GM12878 (cell line): ENCODE data around the gene CCDC88C. TPM values are rescaled to one million over a fixed set of nuclear protein-coding genes. Genes with fewer than 3 reads are reported as not detected.

Source experiments
- ATAC-seq: fragments of 200-7000 bp; cut with Tn5 transposase; 3 replicates; pipeline ENCODE4 v1.9.1; 2020; ENCODE audit warnings: mild to moderate bottlenecking, moderate library complexity
- BruUV-seq: library from RNA; stranded (reverse); fragments of 400-500 nt; replicated peaks from 2 replicates; lab custom pipeline; 2021; lab: Mats Ljungman, UMichigan
- CTCF ChIA-PET: fragments of 300-600 bp; sonication (Branson Sonifier 250); formaldehyde crosslinking; extraction: SDS; loops from one replicate; lab custom pipeline; 2021; ENCODE audit warnings: inconsistent platforms; lab: Yijun Ruan, JAX
- POLR2A ChIA-PET: fragments of 350-600 bp; formaldehyde crosslinking; extraction: SDS; loops from one replicate; lab custom pipeline; 2021; ENCODE audit warnings: inconsistent platforms; lab: Charles Lee
- RAD21 ChIA-PET: fragments of 300-600 bp; sonication (Branson Sonifier 250); formaldehyde crosslinking; loops from one replicate; lab custom pipeline; 2023; ENCODE audit warnings: antibody characterized with exemption; ENCODE audit not compliant: unreplicated experiment; lab: Charles Lee
- SMC1A ChIA-PET: fragments of 300-600 bp; sonication (Branson Sonifier 250); formaldehyde crosslinking; loops from one replicate; lab custom pipeline; 2023; ENCODE audit not compliant: unreplicated experiment, uncharacterized antibody; lab: Charles Lee
- DNase-seq: peaks from one replicate; pipeline ENCODE4 v3.0.0-alpha.2; 2011; ENCODE audit warnings: low read depth, low spot score
- FAIRE-seq: peaks from 3 replicates; lab custom pipeline; 2011; peaks lifted over from hg19 to GRCh38; lab: Jason Lieb, UNC
- H2AFZ ChIP-seq: 2 replicates; pipeline ENCODE4 v1.6.0; 2011; ENCODE audit warnings: low read depth, low read length, control low read depth; ENCODE audit not compliant: control insufficient read depth
- H3K27ac ChIP-seq: 2 replicates; pipeline ENCODE4 v1.5.1; 2011; ENCODE audit warnings: control low read depth; ENCODE audit not compliant: control insufficient read depth, insufficient read depth
- H3K27me3 ChIP-seq, 2 experiments: replicated peaks in 1 of 2; 2 replicates each; pipeline versions ENCODE4 v1.6.0 to v1.6.1; 2011; ENCODE audit warnings: low read length in 1 of 2; ENCODE audit not compliant: control insufficient read depth in 2 of 2, insufficient read depth in 2 of 2
- H3K36me3 ChIP-seq, 2 experiments: 2 replicates each; pipeline ENCODE4 v1.5.1; 2011; ENCODE audit warnings: low read length in 1 of 2; ENCODE audit not compliant: control insufficient read depth in 2 of 2, insufficient read depth in 2 of 2
- H3K4me1 ChIP-seq: 2 replicates; pipeline ENCODE4 v1.6.1; 2011; ENCODE audit warnings: mild to moderate bottlenecking, low read length, moderate library complexity, mixed read lengths; ENCODE audit not compliant: control insufficient read depth, insufficient read depth
- H3K4me2 ChIP-seq: 2 replicates; pipeline ENCODE4 v1.6.0; 2011; ENCODE audit warnings: control low read depth; ENCODE audit not compliant: control insufficient read depth, insufficient read depth
- H3K4me3 ChIP-seq: fragments of 200-600 bp; sonication (generic); 2 replicates; pipeline ENCODE4 v1.5.1; 2016
- H3K79me2 ChIP-seq: 2 replicates; pipeline ENCODE4 v1.6.0; 2011; ENCODE audit warnings: low read length; ENCODE audit not compliant: control insufficient read depth, insufficient read depth
- H3K9ac ChIP-seq: 2 replicates; pipeline ENCODE4 v1.8.0; 2011; ENCODE audit warnings: low read length, control low read depth, mixed read lengths; ENCODE audit not compliant: control insufficient read depth, insufficient read depth
- H3K9me3 ChIP-seq: replicated peaks from 3 replicates; pipeline ENCODE4 v1.5.1; 2011; ENCODE audit warnings: mild to moderate bottlenecking, low read length; ENCODE audit not compliant: control insufficient read depth, insufficient read depth
- H4K20me1 ChIP-seq: 2 replicates; pipeline ENCODE4 v1.6.0; 2011; ENCODE audit not compliant: control insufficient read depth, insufficient read depth
- BACH1 ChIP-seq: fragments of 450-650 bp; IDR thresholded peaks from 2 replicates; pipeline ENCODE4 v1.6.1; 2017; ENCODE audit warnings: mild to moderate bottlenecking, borderline replicate concordance
- CEBPB ChIP-seq, 2 experiments: fragments of 150-350 bp in 1 of 2; IDR thresholded peaks; 2 replicates each; pipeline ENCODE4 v1.6.1; 2012 to 2014; ENCODE audit warnings: low read depth in 2 of 2, low read length in 2 of 2, borderline replicate concordance in 1 of 2, inconsistent platforms in 1 of 2
- FOXK2 ChIP-seq: fragments of 450-650 bp; IDR thresholded peaks from 2 replicates; pipeline ENCODE4 v1.6.1; 2017; ENCODE audit warnings: mild to moderate bottlenecking, moderate library complexity
- GATAD2B ChIP-seq: fragments of 450-650 bp; conservative IDR thresholded peaks from 2 replicates; pipeline ENCODE4 v1.6.1; 2017; ENCODE audit warnings: low read depth, mild to moderate bottlenecking, moderate library complexity
- HDAC6 ChIP-seq: fragments of 200-600 bp; sonication (generic); IDR thresholded peaks from one replicate; pipeline ENCODE4 v1.8.0; 2017; ENCODE audit warnings: antibody characterized with exemption; ENCODE audit not compliant: unreplicated experiment
- NFYB ChIP-seq: IDR thresholded peaks from 2 replicates; pipeline ENCODE4 v1.6.1; 2011; ENCODE audit warnings: low read depth, mild to moderate bottlenecking, low read length, improper control_type of control experiment, moderate library complexity; ENCODE audit not compliant: insufficient read depth
- RAD51 ChIP-seq: fragments of 450-650 bp; IDR thresholded peaks from 2 replicates; pipeline ENCODE4 v1.6.1; 2016; ENCODE audit warnings: moderate library complexity, mild to moderate bottlenecking, inconsistent platforms
- RCOR1 ChIP-seq: conservative IDR thresholded peaks from 2 replicates; pipeline ENCODE4 v1.6.1; 2012; ENCODE audit warnings: low read depth, low read length, improper control_type of control experiment
- SMAD1 ChIP-seq: fragments of 450-650 bp; IDR thresholded peaks from 2 replicates; pipeline ENCODE4 v1.6.1; 2018; ENCODE audit warnings: mild to moderate bottlenecking, low read depth; ENCODE audit not compliant: partially characterized antibody
- SMAD5 ChIP-seq: IDR thresholded peaks from 2 replicates; pipeline ENCODE4 v1.6.1; 2016; ENCODE audit warnings: antibody characterized with exemption, low read depth
- STAT3 ChIP-seq: IDR thresholded peaks from 2 replicates; pipeline ENCODE4 v1.6.1; 2011; ENCODE audit warnings: low read depth, low read length, improper control_type of control experiment
- ZNF217 ChIP-seq: fragments of 450-650 bp; IDR thresholded peaks from 2 replicates; pipeline ENCODE4 v1.6.1; 2017; ENCODE audit warnings: antibody characterized with exemption, mild to moderate bottlenecking
- WGBS: methylation state at CpG from one replicate; pipeline ENCODE4 v1.1.6; 2016; ENCODE audit warnings: low lambda C conversion rate; ENCODE audit not compliant: insufficient replicate concordance, insufficient coverage; ENCODE audit errors: missing lambda C conversion rate; 5-methylcytosine and 5-hydroxymethylcytosine counted together
- in situ Hi-C: fragments of 300-500 bp; cut with MboI; formaldehyde crosslinking; loops from 9 replicates; pipeline ENCODE4 v1.14.3; 2018; ENCODE audit warnings: mixed read lengths
- intact Hi-C: fragments of 100-400 bp; cut with micrococcal nuclease; formaldehyde crosslinking; loops from one replicate; pipeline ENCODE4 v1.14.2; 2022; ENCODE audit not compliant: unreplicated experiment
- polyA plus RNA-seq, 11 experiments: library from polyadenylated mRNA; depleted of rRNA in 4 of 11; unstranded in 6 of 11; stranded (reverse) in 5 of 11; fragments of >200 nt; fragmentation: Nextera tagmentation in 4 of 11; fragmentation: Illumina TruSeq in 1 of 11; extraction: Ambion mirVana in 4 of 11; extraction: Trizol in 1 of 11; gene quantifications; 1 replicate in 1 of 11; 2 replicates in 10 of 11; pipeline versions ENCODE4 v1.2.1 to v1.2.3, GENCODE V29; 2011 to 2016; ENCODE audit warnings: inconsistent platforms in 2 of 11, missing spikeins in 2 of 11, low read depth in 1 of 11
- total RNA-seq, 4 experiments: library from RNA; depleted of rRNA in 3 of 4; stranded (reverse); fragments of >200 nt in 3 of 4; fragmentation: Illumina TruSeq in 1 of 4; extraction: Trizol in 1 of 4; gene quantifications; 2 replicates each; pipeline versions ENCODE4 v1.2.1 to v1.2.3, GENCODE V29; 2013 to 2021
- TF ChIP-seq, protein P1 (sequence below): fragments of 150-350 bp; IDR thresholded peaks from 2 replicates; pipeline ENCODE4 v1.6.1; 2016; ENCODE audit warnings: low read depth, low read length

The CCDC88C gene
- total and polyA plus RNA-seq, 10 of the 15 experiments (the other 5 are each of a cell fraction or from before 2014, with no cell fraction given), result 4.0 to 79.6 (median 36.6) TPM

DNA sequence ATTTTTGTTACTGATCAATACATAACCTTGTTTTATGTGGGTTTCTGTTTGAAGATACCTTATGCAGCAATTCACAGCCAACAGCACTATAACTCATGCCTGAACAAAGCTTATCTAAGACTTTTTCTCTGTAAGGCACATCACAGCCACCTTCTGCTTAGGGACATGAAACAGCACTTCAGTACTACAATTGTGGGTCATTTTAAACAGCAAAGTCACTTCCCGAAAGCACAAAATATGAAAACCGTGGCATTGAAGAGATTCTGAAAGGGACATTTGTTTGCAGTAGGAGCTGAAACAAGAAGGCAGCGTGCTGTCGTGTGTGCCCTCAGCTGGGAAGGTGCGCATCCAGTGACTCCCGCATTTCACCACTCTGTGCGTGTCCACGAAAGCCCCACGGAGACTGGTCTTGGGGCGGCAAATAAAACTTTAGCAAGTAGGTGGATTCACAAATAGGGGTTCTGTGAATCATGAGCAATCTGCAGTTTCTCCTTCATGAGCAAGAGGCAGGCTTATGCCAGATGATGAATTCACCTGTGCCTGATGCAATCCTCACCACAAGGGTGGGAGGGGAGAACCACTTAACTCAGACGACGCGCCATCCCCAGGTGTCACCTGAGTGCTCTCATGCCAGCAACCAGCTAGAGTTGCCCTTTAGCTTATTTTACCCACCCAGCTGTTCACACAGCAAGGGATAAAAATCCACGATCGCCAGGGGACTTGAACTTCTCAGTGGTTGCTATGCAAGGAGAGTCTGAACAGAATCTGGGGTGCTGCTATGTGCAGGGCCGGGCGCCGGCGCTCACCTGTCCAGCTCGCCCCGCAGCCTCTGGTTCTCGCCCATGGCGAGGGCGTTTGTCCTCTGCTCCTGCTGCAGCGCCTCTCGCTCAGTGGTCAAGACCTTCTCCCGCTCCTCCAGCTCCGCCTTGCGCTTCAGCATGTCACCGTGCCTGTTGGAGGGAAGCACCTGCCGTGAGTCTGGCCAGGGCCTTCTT lies 118.2 kb downstream of the CCDC88C start (continued):
- TF ChIP-seq, protein P1, sequence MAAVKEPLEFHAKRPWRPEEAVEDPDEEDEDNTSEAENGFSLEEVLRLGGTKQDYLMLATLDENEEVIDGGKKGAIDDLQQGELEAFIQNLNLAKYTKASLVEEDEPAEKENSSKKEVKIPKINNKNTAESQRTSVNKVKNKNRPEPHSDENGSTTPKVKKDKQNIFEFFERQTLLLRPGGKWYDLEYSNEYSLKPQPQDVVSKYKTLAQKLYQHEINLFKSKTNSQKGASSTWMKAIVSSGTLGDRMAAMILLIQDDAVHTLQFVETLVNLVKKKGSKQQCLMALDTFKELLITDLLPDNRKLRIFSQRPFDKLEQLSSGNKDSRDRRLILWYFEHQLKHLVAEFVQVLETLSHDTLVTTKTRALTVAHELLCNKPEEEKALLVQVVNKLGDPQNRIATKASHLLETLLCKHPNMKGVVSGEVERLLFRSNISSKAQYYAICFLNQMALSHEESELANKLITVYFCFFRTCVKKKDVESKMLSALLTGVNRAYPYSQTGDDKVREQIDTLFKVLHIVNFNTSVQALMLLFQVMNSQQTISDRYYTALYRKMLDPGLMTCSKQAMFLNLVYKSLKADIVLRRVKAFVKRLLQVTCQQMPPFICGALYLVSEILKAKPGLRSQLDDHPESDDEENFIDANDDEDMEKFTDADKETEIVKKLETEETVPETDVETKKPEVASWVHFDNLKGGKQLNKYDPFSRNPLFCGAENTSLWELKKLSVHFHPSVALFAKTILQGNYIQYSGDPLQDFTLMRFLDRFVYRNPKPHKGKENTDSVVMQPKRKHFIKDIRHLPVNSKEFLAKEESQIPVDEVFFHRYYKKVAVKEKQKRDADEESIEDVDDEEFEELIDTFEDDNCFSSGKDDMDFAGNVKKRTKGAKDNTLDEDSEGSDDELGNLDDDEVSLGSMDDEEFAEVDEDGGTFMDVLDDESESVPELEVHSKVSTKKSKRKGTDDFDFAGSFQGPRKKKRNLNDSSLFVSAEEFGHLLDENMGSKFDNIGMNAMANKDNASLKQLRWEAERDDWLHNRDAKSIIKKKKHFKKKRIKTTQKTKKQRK, result no peak

DNA sequence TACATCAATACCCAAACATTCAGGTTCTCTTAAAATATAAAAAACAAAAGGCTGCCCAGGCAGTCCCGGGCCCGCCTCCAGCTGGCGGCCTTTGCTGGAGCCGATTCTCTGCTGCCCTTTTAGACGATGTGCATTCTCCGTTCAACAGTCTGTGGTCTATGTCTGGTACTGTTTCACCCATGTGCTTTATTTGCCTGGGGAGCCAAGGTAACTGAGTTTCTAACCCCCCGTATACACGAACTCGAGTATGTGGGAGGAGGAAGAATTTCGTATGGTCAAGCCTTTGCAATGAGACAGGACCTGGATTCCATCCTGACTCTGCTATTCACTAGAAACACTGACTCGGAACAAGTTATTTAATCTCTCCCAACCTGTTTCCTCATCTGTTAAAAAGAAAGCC lies 119.0 kb downstream of the CCDC88C start:
- ChIA-PET CTCF (no interaction called here), SMC1A (interaction anchor here (1.3 kb wide), 1 partner anchor 12 kb away, joined by 3 read pairs; no protein-coding TSS in a partner anchor), RAD21 (interaction anchor here (0.7 to 1.3 kb wide), 2 partner anchors 13 to 121 kb away, joined by 3 read pairs; no protein-coding TSS in a partner anchor), POLR2A (no interaction called here)
- Histone ChIP-seq H3K79me2 (no peaks in the 10 kb centered on the region), H4K20me1 (no peaks in the 10 kb centered on the region; the same call in 1 of the 2 replicates), H2AFZ (no peak overlapping the region), H3K36me3 (peaks cover 50 to 64% of the 10 kb centered on the region in 2 experiments), H3K27ac (no peak overlapping the region), H3K27me3 (no peaks in the 10 kb centered on the region), H3K4me2 (no peak overlapping the region), H3K4me1 (peaks cover 14% of the 10 kb centered on the region), H3K9ac (no peak overlapping the region), H3K4me3 (no peak overlapping the region), H3K9me3 (no peaks in the 10 kb centered on the region)
- no peak for DNase-seq
- BruUV-seq, result TSS peak; percentile 28
- WGBS, result 97% methylated on average over 11 of the region's 11 CpGs
- TF ChIP-seq SMAD5 (no peak), HDAC6 (no peak), ZNF217 (no peak), STAT3 (no peak), BACH1 (no peak), FOXK2 (no peak), RAD51 (no peak), CEBPB (IDR thresholded peaks at IDR 0.05; ENCODE audit: borderline replicate concordance in 1 of 2, low read depth in 2 of 2, low read length in 2 of 2) (no peak), SMAD1 (no peak), GATAD2B (no peak), RCOR1 (no peak), NFYB (no peak)
- intact Hi-C loops, result no loop called here
- FAIRE-seq, result no peak
- no peak for ATAC-seq
- in situ Hi-C loops, result no loop called here
